ENCODE measurements around the gene CYB561D1. TPM values are rescaled to one million over a fixed set of nuclear protein-coding genes. Genes with fewer than 3 reads are reported as not detected.
"Not testable (repeated sequence)": the region's sequence is repeated elsewhere in the genome, so short reads cannot be mapped to it uniquely, and the experiment has no call there.

CYB561D1 gene
- total RNA-seq, 4 donors from 2014 or later, result 1.7 to 24.0 (median 20.9) TPM

GRCh38 chr1:109468903-109469302 is 25.0 kb upstream of the CYB561D1 start:
- TF ChIP-seq CTCF (IDR thresholded peaks at IDR 0.05) (no peak), POLR2A (IDR thresholded peaks at IDR 0.05) (no peak)
- Histone ChIP-seq H3K4me1 (peaks cover 0 to 14% (median 6%) of the 10 kb centered on the region in 4 donors), H3K9me3 (no peaks in the 10 kb centered on the region), H3K27ac (no peak overlapping the region), H3K4me3 (no peak overlapping the region), H3K27me3 (peaks cover 0 to 6% of the 10 kb centered on the region in 2 donors), H3K36me3 (no peaks in the 10 kb centered on the region)
- no peak for DNase-seq

- Histone ChIP-seq H3K36me3 (no peaks in the 10 kb centered on the region), H3K27ac (no peak overlapping the region), H3K27me3 (peaks cover 0 to 6% of the 10 kb centered on the region in 2 donors), H3K4me3 (no peak overlapping the region), H3K4me1 (peaks cover 0 to 14% (median 6%) of the 10 kb centered on the region in 4 donors), H3K9me3 (no peaks in the 10 kb centered on the region)
- TF ChIP-seq CTCF (IDR thresholded peaks at IDR 0.05) (no peak), POLR2A (IDR thresholded peaks at IDR 0.05) (no peak)
- DNase-seq, result no peak
These were observed 23.6 kb upstream of the CYB561D1 start for GRCh38 chr1:109470245-109470644.

- H3K9me3 ChIP-seq, result no peaks in the 10 kb centered on the region
- H3K36me3 ChIP-seq, result no peaks in the 10 kb centered on the region
- H3K4me1 ChIP-seq, result no peaks in the 10 kb centered on the region
- no peak overlapping the region for H3K4me3 ChIP-seq
- peaks cover 0 to 6% of the 10 kb centered on the region in 2 donors for H3K27me3 ChIP-seq
- H3K27ac ChIP-seq, result no peak overlapping the region
- no peak for DNase-seq
- TF ChIP-seq CTCF (IDR thresholded peaks at IDR 0.05), result no peak
- TF ChIP-seq POLR2A (IDR thresholded peaks at IDR 0.05), result no peak
These were observed 21.1 kb upstream of the CYB561D1 start for GRCh38 chr1:109472779-109473178.

DNA sequence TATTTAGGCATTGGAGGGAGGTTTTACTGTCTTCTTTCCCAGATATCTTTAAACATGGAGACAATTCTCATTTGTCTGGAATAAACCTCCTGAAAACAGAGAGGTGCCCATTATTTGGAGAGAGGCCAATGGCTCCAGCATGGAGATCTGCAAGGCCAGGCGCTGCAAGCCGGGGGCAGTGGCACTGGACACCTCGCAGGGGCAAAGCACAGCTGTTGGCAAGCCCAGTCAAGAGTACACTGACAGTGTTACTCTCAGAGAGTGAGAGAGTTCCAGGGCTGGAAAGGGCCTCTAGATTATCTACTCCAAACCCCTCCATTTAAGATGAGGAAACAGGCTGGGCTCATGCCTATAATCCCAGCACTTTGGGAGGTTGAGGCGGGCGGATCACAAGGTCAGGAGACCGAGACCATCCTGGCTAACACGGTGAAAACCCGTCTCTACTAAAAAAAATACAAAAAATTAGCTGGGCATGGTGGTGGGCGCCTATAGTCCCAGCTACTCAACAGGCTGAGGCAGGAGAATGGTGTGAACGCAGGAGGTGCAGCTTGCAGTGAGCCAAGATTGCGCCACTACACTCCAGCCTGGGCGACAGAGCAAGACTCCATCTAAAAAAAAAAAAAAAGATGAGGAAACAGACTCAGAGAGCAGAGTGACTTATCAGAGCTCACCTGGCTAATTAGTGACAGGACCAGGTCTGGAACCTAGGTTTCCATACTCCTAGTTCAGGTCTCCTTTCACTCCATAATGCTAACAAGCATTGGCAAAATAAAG is 20.4 kb upstream of the CYB561D1 start:
- H3K27me3 ChIP-seq, H3K4me1 ChIP-seq, H3K9me3 ChIP-seq, H3K36me3 ChIP-seq, H3K4me3 ChIP-seq, H3K27ac ChIP-seq, DNase-seq: not testable (repeated sequence)

- Histone ChIP-seq H3K4me3 (no peak overlapping the region), H3K9me3 (no peaks in the 10 kb centered on the region), H3K27me3 (peaks cover 0 to 6% of the 10 kb centered on the region in 2 donors), H3K27ac (no peak overlapping the region), H3K4me1 (no peaks in the 10 kb centered on the region), H3K36me3 (no peaks in the 10 kb centered on the region)
- no peak for DNase-seq
- TF ChIP-seq POLR2A (IDR thresholded peaks at IDR 0.05) (no peak), CTCF (IDR thresholded peaks at IDR 0.05) (no peak)
These were observed 19.2 kb upstream of the CYB561D1 start for GRCh38 chr1:109474697-109475096.

DNA sequence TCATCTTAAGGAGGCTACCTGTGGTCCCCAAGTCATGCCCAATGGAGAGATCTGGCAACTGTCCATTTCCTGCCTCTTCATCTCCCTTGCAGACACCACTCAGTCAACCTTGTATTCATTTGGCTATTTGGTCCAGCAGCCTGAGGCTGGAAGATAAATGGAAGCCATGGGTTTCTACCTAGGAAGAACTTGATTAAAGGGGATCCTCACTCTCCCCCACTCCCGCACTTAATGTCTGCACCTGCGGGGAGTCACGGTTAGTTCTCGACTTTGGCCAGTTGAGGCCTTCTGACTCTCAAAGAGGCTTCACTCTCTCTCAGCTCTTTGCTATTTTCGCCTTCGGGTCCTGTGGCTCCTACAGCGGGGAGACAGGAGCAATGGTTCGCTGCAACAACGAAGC is 18.6 kb upstream of the CYB561D1 start:
- Histone ChIP-seq H3K27ac (no peak overlapping the region), H3K9me3 (no peaks in the 10 kb centered on the region), H3K4me3 (no peak overlapping the region), H3K4me1 (no peaks in the 10 kb centered on the region), H3K36me3 (no peaks in the 10 kb centered on the region), H3K27me3 (peaks cover 0 to under 1% of the 10 kb centered on the region in 2 donors)
- no peak for DNase-seq
- no peak for TF ChIP-seq POLR2A (IDR thresholded peaks at IDR 0.05)
- TF ChIP-seq CTCF (IDR thresholded peaks at IDR 0.05), result no peak
